ENCODE data around the gene ME2.
"Not testable (repeated sequence)": the region's sequence is repeated elsewhere in the genome, so short reads cannot be mapped to it uniquely, and the experiment has no call there.

DNA sequence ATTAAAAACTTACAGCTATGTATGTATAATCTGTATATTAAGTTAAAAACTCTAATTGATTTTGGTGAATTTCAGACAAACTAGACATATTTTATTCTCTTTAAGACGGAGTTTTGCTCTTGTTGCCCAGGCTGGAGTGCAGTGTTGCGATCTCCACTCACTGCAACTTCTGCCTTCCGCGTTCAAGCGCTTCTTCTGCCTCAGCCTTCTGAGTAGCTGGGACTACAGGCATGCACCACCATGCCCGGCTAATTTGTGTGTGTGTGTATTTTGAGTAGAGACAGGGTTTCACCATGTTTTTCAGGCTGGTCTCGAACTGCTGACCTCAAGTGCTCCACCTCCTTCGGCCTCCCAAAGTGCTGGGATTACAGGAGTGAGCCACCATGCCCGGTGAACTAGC is 2.0 kb downstream of the ME2 start:
- TF ChIP-seq POLR2A (IDR thresholded peaks at IDR 0.05) = not testable (repeated sequence)
- TF ChIP-seq, protein P1, sequence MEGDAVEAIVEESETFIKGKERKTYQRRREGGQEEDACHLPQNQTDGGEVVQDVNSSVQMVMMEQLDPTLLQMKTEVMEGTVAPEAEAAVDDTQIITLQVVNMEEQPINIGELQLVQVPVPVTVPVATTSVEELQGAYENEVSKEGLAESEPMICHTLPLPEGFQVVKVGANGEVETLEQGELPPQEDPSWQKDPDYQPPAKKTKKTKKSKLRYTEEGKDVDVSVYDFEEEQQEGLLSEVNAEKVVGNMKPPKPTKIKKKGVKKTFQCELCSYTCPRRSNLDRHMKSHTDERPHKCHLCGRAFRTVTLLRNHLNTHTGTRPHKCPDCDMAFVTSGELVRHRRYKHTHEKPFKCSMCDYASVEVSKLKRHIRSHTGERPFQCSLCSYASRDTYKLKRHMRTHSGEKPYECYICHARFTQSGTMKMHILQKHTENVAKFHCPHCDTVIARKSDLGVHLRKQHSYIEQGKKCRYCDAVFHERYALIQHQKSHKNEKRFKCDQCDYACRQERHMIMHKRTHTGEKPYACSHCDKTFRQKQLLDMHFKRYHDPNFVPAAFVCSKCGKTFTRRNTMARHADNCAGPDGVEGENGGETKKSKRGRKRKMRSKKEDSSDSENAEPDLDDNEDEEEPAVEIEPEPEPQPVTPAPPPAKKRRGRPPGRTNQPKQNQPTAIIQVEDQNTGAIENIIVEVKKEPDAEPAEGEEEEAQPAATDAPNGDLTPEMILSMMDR (IDR thresholded peaks at IDR 0.05) = not testable (repeated sequence)
